GM19239 (cell line): ENCODE results near the gene CTNND2.

Source experiments
- DNase-seq: peaks from one replicate; pipeline ENCODE4 v3.0.0; 2011; ENCODE audit warnings: low spot score; ENCODE audit not compliant: insufficient read length
- FAIRE-seq: peaks from 2 replicates; lab custom pipeline; 2011; peaks lifted over from hg19 to GRCh38; lab: Jason Lieb, UNC

Gene CTNND2

GRCh38 chr5:10933121-10933520, 971.1 kb downstream of the CTNND2 start:
- FAIRE-seq, result no peak
- no peak for DNase-seq

- DNase-seq, result no peak
- no peak for FAIRE-seq
Measured at GRCh38 chr5:10932426-10932825, 971.8 kb downstream of the CTNND2 start.

GRCh38 chr5:10927608-10928007, 976.6 kb downstream of the CTNND2 start:
- no peak for FAIRE-seq
- DNase-seq, result no peak

GRCh38 chr5:10923310-10923709, 980.9 kb downstream of the CTNND2 start:
- FAIRE-seq (no peak), DNase-seq (no peak)
